ENCODE measurements around the gene MAGI1. TPM values are rescaled to one million over a fixed set of nuclear protein-coding genes. Genes with fewer than 3 reads are reported as not detected.

The MAGI1 gene
- polyA plus RNA-seq, 3 donors = not detected

DNA sequence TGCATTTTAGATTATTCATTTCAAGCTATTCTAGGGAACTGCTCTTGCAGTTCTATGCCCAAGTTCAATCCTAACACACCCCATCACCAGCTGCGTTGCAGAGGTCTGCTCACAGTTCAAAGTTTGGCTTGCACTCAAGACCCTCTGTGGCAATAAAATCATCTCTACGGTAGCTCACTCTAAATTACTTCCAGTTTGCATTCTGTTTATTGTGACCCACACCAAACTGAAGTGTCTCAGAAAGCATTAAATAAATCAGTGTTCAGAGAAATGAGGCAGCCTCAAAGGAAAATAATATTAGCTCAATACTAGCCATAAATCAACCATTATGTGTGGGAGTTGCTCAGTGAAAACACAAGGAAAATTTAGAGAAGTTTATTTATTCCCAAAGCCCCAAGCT lies 250.3 kb downstream of the MAGI1 start:
- intact Hi-C loops (cut with micrococcal nuclease) = no loop called here
- no peak overlapping the region for H3K27ac Mint-ChIP-seq
- H3K27me3 Mint-ChIP-seq (ENCODE audit: low read depth in 3 of 3) = peaks cover 0 to 3% (median 1%) of the 10 kb centered on the region in 3 donors
- H3K27me3 ChIP-seq (ENCODE audit: control insufficient read depth in 2 of 2, insufficient read depth in 2 of 2, low read length in 2 of 2) = no peaks in the 10 kb centered on the region
- H3K4me2 ChIP-seq (replicated peaks; ENCODE audit: extremely low read depth, low read length, poor library complexity, severe bottlenecking) = no peak overlapping the region
- 91% methylated on average over 1 of the region's 2 CpGs for WGBS (ENCODE audit: insufficient coverage)
- no peaks in the 10 kb centered on the region for H3K4me1 ChIP-seq (ENCODE audit: control insufficient read depth in 1 of 2, insufficient read depth in 2 of 2, low read length in 2 of 2)
- TF ChIP-seq, protein P1, sequence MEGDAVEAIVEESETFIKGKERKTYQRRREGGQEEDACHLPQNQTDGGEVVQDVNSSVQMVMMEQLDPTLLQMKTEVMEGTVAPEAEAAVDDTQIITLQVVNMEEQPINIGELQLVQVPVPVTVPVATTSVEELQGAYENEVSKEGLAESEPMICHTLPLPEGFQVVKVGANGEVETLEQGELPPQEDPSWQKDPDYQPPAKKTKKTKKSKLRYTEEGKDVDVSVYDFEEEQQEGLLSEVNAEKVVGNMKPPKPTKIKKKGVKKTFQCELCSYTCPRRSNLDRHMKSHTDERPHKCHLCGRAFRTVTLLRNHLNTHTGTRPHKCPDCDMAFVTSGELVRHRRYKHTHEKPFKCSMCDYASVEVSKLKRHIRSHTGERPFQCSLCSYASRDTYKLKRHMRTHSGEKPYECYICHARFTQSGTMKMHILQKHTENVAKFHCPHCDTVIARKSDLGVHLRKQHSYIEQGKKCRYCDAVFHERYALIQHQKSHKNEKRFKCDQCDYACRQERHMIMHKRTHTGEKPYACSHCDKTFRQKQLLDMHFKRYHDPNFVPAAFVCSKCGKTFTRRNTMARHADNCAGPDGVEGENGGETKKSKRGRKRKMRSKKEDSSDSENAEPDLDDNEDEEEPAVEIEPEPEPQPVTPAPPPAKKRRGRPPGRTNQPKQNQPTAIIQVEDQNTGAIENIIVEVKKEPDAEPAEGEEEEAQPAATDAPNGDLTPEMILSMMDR (IDR thresholded peaks at IDR 0.05) = no peak
- no peaks in the 10 kb centered on the region for H3K9me3 ChIP-seq (replicated peaks in 1 of 2; ENCODE audit: control insufficient read depth in 1 of 2, insufficient read depth in 1 of 2, low read length in 2 of 2)
- H3K4me3 ChIP-seq (replicated peaks in 1 of 3; ENCODE audit: low read depth in 2 of 3, low read length in 3 of 3) = no peak overlapping the region
- H3K79me2 ChIP-seq (ENCODE audit: insufficient read depth, low read length) = no peaks in the 10 kb centered on the region
- H2AFZ ChIP-seq (ENCODE audit: insufficient read depth, low read depth, low read length, poor library complexity, severe bottlenecking) = no peak overlapping the region
- no peak overlapping the region for H3K4me3 Mint-ChIP-seq
- peaks cover 0 to 2% (median 0%) of the 10 kb centered on the region in 7 donors for H3K9me3 Mint-ChIP-seq
- no peaks in the 10 kb centered on the region for H3K36me3 Mint-ChIP-seq
- no peak overlapping the region for H3K27ac ChIP-seq (ENCODE audit: low read depth in 1 of 2, low read length in 2 of 2)
- H3K4me1 Mint-ChIP-seq = no peaks in the 10 kb centered on the region
- no peak for DNase-seq
- H4K20me1 ChIP-seq (ENCODE audit: insufficient read depth, low read length) = no peaks in the 10 kb centered on the region
- no peaks in the 10 kb centered on the region for H3K36me3 ChIP-seq (replicated peaks in 1 of 2; ENCODE audit: control insufficient read depth in 1 of 2, insufficient read depth in 2 of 2, low read length in 2 of 2)
- H3K9ac ChIP-seq (ENCODE audit: insufficient read depth, low read length, poor library complexity, severe bottlenecking) = no peak overlapping the region

GRCh38 chr3:65787827-65788226 lies 250.9 kb downstream of the MAGI1 start:
- H3K4me3 ChIP-seq (replicated peaks in 1 of 3; ENCODE audit: low read depth in 2 of 3, low read length in 3 of 3) = no peak overlapping the region
- no peak overlapping the region for H3K27ac ChIP-seq (ENCODE audit: low read depth in 1 of 2, low read length in 2 of 2)
- no peaks in the 10 kb centered on the region for H3K4me1 Mint-ChIP-seq
- H3K9me3 Mint-ChIP-seq = peaks cover 0 to 2% (median 0%) of the 10 kb centered on the region in 7 donors
- H4K20me1 ChIP-seq (ENCODE audit: insufficient read depth, low read length) = no peaks in the 10 kb centered on the region
- H3K79me2 ChIP-seq (ENCODE audit: insufficient read depth, low read length) = no peaks in the 10 kb centered on the region
- H3K36me3 ChIP-seq (replicated peaks in 1 of 2; ENCODE audit: control insufficient read depth in 1 of 2, insufficient read depth in 2 of 2, low read length in 2 of 2) = no peaks in the 10 kb centered on the region
- no peak overlapping the region for H3K9ac ChIP-seq (ENCODE audit: insufficient read depth, low read length, poor library complexity, severe bottlenecking)
- H3K4me1 ChIP-seq (ENCODE audit: control insufficient read depth in 1 of 2, insufficient read depth in 2 of 2, low read length in 2 of 2) = no peaks in the 10 kb centered on the region
- no peak for DNase-seq
- no peaks in the 10 kb centered on the region for H3K27me3 ChIP-seq (ENCODE audit: control insufficient read depth in 2 of 2, insufficient read depth in 2 of 2, low read length in 2 of 2)
- no peak overlapping the region for H3K4me3 Mint-ChIP-seq
- intact Hi-C loops (cut with micrococcal nuclease) = no loop called here
- H3K9me3 ChIP-seq (replicated peaks in 1 of 2; ENCODE audit: control insufficient read depth in 1 of 2, insufficient read depth in 1 of 2, low read length in 2 of 2) = no peaks in the 10 kb centered on the region
- H2AFZ ChIP-seq (ENCODE audit: insufficient read depth, low read depth, low read length, poor library complexity, severe bottlenecking) = no peak overlapping the region
- TF ChIP-seq, protein P1 (IDR thresholded peaks at IDR 0.05) = no peak
- no peaks in the 10 kb centered on the region for H3K36me3 Mint-ChIP-seq
- 71% methylated on average over 1 of the region's 2 CpGs for WGBS (ENCODE audit: insufficient coverage)
- no peak overlapping the region for H3K4me2 ChIP-seq (replicated peaks; ENCODE audit: extremely low read depth, low read length, poor library complexity, severe bottlenecking)
- H3K27ac Mint-ChIP-seq = no peak overlapping the region
- peaks cover 0 to 3% (median 1%) of the 10 kb centered on the region in 3 donors for H3K27me3 Mint-ChIP-seq (ENCODE audit: low read depth in 3 of 3)

Data from CD14-positive monocyte (primary cell).